Mucosa of stomach (tissue), 1 donor: ENCODE measurements around the gene FZR1.

Experiments
- H3K27me3 ChIP-seq: one replicate; pipeline ENCODE4 v1.7.0; 2013; ENCODE audit warnings: mild to moderate bottlenecking, low read length; ENCODE audit not compliant: control insufficient read depth, insufficient read depth
- H3K36me3 ChIP-seq: one replicate; pipeline ENCODE4 v1.7.0; 2013; ENCODE audit warnings: low read length; ENCODE audit not compliant: control insufficient read depth, insufficient read depth
- H3K4me1 ChIP-seq: one replicate; pipeline ENCODE4 v1.7.0; 2013; ENCODE audit warnings: mild to moderate bottlenecking, low read length; ENCODE audit not compliant: control insufficient read depth, insufficient read depth
- H3K4me3 ChIP-seq: one replicate; pipeline ENCODE4 v1.7.0; 2013; ENCODE audit warnings: low read length
- H3K9ac ChIP-seq: one replicate; pipeline ENCODE4 v1.7.0; 2013; ENCODE audit warnings: mild to moderate bottlenecking, low read length, moderate library complexity
- H3K9me3 ChIP-seq: one replicate; pipeline ENCODE4 v1.7.0; 2013; ENCODE audit warnings: mild to moderate bottlenecking, low read length, moderate library complexity; ENCODE audit not compliant: control insufficient read depth
- donor health status: Pancreatic carcinoma.

The FZR1 gene

DNA sequence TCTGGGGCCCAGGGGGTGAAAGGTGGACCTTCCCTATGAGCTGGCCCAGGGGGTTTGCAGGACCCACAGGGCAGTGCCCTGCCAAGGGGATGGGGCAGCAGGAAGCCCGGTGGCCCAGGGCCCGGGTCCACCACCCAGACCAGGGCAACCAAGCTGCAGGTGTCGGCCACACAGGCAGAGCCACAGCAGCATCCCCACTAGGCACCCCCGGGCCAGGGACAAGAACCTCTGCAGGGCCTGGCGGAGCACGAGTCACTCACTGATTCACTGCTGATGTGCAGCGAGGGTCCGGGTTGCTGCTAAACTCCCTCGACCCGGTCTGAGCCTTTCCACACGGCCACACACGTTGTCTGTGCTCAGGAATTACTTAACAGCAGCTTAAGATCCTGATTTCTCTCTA, 8.8 kb downstream of the FZR1 start:
- Histone ChIP-seq H3K36me3 (no peaks in the 10 kb centered on the region), H3K4me3 (no peak overlapping the region), H3K9me3 (no peaks in the 10 kb centered on the region), H3K9ac (no peak overlapping the region), H3K4me1 (peaks cover 17% of the 10 kb centered on the region), H3K27me3 (no peaks in the 10 kb centered on the region)

DNA sequence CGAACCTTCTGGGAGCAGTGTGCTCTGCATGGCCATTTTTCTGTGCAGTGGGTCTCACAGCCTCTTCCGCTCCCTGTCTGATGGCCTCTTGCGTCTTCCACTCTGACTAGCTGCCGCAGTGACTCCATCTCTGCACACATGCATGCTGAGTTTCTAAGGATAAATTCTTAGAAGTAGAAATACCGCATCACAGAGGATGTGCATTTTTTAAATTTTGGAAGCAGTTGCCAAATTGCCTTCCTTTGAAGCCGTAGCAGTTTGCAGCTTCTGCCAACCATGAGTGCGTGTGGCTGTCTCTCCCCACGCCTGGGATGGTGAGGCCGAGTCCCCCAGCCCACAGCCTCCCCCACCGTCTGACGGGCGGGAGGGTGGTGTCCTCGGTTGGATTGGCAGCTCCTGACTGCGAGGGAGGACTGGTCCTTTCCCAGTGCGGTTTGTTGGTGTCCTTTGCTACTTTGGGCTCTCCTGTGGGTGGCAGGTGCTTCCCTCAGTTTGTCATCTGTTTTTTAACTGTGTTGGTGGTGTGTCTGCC, 9.8 kb downstream of the FZR1 start:
- Histone ChIP-seq H3K36me3 (no peaks in the 10 kb centered on the region), H3K4me1 (peaks cover 22% of the 10 kb centered on the region), H3K27me3 (no peaks in the 10 kb centered on the region), H3K9me3 (no peaks in the 10 kb centered on the region), H3K9ac (no peak overlapping the region), H3K4me3 (no peak overlapping the region)

DNA sequence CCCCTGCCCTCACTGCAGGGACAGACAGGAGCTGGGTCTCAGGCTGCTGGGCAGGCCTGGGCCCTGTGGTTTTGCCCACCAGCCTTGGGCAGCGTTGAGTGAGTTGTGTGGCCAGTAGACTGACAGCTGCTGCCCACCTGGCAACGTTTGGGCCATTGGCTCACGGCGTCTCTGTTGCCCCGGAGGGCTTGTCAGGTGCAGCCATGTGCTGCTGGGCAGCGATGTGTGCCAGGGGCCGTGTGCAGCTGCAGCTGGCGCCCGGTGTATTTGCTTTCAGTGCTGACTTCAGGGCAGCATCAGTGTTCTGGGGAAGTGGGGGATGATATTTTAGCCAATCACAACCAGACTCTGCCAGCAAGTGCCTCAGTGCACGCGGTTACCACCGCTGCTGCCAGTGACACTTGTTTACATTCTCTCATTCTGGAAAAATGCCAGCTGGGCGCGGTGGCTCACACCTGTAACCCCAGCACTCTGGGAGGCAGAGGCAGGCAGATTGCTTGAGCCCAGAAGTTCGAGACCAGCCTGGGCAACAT, 10.6 kb downstream of the FZR1 start:
- Histone ChIP-seq H3K9ac (no peak overlapping the region), H3K27me3 (no peaks in the 10 kb centered on the region), H3K4me3 (no peak overlapping the region), H3K36me3 (no peaks in the 10 kb centered on the region), H3K9me3 (no peaks in the 10 kb centered on the region), H3K4me1 (peaks cover 23% of the 10 kb centered on the region)

DNA sequence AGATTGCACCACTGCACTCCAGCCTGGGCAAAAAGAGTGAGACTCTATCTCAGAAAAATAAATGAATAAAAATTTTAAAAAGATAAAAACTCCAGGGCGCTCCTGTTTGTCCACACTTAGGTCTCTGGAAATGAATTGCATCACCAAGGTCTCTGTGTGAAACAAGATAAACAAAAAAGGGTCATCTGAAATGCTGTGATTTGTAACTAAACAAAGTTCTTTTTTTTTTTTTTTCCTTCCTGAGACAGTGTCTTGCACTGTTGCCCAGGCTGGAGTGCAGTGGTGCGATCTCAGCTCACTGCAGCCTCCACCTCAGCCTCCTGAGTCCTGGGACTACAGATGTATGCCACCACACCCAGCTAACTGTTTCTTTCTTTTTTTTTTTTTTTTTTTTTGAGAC, 11.5 kb downstream of the FZR1 start:
- Histone ChIP-seq H3K4me1 (peaks cover 22% of the 10 kb centered on the region), H3K36me3 (no peaks in the 10 kb centered on the region), H3K4me3 (no peak overlapping the region), H3K9ac (no peak overlapping the region), H3K9me3 (no peaks in the 10 kb centered on the region), H3K27me3 (no peaks in the 10 kb centered on the region)

DNA sequence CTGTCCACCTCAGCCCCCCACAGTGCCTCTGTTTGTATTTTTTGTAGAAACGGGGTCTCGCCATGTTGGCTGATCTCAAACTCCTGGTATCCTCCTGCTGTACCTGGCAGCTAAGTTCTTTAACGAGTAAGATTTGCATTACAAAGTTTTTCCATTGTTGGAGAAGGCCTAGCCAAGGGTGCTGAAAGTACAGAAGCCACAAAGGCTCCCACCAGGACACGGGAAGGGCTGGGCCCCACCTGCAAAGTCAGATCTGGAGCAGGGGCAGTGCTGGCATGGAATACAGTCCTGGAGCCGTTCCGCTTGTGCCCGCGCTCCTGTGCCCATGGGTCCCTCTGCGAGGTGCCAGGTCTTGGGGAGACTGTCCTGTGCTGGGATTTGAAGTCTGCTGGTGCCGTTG, 12.1 kb downstream of the FZR1 start:
- Histone ChIP-seq H3K4me1 (peaks cover 22% of the 10 kb centered on the region), H3K9ac (no peak overlapping the region), H3K27me3 (no peaks in the 10 kb centered on the region), H3K36me3 (no peaks in the 10 kb centered on the region), H3K9me3 (no peaks in the 10 kb centered on the region), H3K4me3 (no peak overlapping the region)

DNA sequence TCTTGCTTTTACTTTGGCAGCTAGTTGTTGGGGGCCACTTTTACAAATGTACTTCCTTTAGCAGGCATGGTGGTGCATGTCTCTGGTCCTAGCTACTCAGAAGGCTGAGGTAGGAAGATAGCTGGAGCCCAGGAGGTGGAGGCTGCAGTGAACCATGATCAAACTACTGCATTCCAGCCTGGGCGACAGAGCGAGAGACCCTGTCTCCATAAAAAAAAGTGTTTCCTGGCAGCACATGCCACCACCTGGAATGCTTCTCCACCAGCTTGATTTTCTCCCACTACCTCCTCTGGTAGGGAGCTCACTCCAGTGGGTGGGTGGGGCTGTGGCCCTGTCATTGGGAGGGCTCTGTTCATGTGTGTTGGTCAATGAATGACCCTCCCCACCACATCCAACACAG, 12.5 kb downstream of the FZR1 start:
- no peak overlapping the region for H3K9ac ChIP-seq
- H3K27me3 ChIP-seq = no peaks in the 10 kb centered on the region
- peaks cover 22% of the 10 kb centered on the region for H3K4me1 ChIP-seq
- H3K4me3 ChIP-seq = no peak overlapping the region
- no peaks in the 10 kb centered on the region for H3K36me3 ChIP-seq
- no peaks in the 10 kb centered on the region for H3K9me3 ChIP-seq

DNA sequence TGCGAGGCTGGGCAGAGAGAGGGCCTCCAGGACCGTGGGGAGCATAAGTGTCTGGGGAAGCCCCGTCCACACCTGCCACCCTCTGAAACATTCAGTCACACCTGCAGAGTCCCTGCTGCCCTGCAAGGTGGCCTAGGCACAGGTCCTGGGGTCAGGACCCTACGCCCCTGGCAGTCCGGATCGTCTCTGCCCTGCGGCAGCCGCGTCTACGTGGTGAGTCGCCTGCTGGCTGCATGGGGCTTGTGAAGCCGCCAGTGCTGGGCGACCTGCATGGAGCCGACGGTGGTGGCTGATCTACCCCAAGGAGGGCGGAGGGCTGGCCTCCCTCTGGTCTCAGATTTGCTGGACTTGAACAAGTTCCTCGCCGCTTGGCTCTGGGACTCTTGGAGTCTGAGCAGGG, 13.0 kb downstream of the FZR1 start:
- H3K4me1 ChIP-seq = peaks cover 22% of the 10 kb centered on the region
- no peaks in the 10 kb centered on the region for H3K36me3 ChIP-seq
- H3K27me3 ChIP-seq = no peaks in the 10 kb centered on the region
- H3K9ac ChIP-seq = no peak overlapping the region
- H3K4me3 ChIP-seq = no peak overlapping the region
- H3K9me3 ChIP-seq = no peaks in the 10 kb centered on the region

DNA sequence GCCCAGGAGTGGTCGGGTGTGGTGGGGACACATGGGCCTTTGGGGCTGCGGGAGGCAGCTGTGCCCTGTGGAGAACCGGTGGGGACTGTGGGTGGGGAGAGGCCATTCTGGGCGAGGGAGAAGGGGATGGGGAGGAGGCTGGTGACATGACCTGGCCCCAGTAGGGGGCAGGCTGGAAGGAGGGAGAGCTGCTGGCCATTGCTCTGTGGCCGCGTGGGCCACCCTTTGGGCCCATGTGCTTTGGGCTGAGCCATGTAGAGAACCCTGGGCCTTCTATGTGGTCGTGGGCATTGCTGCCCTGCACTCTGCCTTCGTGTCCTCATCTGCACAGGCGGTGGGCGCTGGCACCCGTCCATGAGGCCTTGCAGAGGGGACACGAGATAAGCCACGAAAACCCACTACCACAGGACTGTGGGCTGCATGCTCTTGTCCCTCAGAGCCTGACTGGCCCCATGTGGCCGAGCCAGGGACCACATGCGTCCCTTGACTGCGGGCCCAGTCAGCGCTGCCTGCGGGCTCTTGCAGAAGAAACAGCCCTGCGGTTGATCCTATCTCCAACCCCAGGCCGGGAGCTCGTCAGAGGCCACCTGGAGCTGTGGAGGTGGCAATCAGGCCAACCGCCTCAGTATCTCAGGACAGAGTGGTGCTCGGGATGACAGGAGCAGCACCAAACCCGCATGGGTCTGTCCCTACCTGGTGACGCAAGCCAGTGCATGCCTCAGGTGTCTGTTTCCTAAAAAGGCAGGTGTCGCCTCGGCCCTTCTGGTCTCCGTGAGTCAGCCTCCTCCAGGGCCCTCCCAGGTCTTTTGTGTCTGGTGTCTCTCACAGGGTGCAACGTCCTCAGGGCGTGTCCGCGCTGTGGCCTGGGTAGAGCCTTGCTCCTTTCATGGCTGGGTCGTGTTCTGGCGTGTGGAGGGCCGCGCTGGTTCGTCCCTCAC, 14.3 kb downstream of the FZR1 start:
- no peaks in the 10 kb centered on the region for H3K36me3 ChIP-seq
- H3K4me3 ChIP-seq = no peak overlapping the region

DNA sequence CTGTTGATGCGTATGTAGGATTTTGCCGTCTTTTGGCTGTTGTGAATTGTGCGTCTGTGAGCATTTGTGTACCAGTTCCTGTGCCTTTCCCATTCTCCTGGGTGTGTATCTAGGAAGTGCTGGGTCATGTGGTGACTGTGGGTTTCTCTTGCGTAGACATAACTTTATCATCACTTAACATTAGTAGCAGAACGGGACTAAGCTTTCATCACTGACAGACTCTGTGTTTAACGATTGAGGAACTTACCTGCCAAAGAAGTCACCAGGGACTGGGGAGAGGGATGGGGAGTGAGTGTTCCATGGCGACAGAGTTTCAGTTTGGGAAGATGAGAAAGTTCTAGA, 15.0 kb downstream of the FZR1 start:
- Histone ChIP-seq H3K9ac (no peak overlapping the region), H3K4me1 (peaks cover 20% of the 10 kb centered on the region), H3K9me3 (no peaks in the 10 kb centered on the region), H3K4me3 (no peak overlapping the region), H3K27me3 (no peaks in the 10 kb centered on the region), H3K36me3 (no peaks in the 10 kb centered on the region)

More for the DNA sequence above, 14.3 kb downstream of the FZR1 start:
- Histone ChIP-seq H3K9ac (no peak overlapping the region), H3K9me3 (no peaks in the 10 kb centered on the region), H3K4me1 (peaks cover 22% of the 10 kb centered on the region), H3K27me3 (no peaks in the 10 kb centered on the region)

DNA sequence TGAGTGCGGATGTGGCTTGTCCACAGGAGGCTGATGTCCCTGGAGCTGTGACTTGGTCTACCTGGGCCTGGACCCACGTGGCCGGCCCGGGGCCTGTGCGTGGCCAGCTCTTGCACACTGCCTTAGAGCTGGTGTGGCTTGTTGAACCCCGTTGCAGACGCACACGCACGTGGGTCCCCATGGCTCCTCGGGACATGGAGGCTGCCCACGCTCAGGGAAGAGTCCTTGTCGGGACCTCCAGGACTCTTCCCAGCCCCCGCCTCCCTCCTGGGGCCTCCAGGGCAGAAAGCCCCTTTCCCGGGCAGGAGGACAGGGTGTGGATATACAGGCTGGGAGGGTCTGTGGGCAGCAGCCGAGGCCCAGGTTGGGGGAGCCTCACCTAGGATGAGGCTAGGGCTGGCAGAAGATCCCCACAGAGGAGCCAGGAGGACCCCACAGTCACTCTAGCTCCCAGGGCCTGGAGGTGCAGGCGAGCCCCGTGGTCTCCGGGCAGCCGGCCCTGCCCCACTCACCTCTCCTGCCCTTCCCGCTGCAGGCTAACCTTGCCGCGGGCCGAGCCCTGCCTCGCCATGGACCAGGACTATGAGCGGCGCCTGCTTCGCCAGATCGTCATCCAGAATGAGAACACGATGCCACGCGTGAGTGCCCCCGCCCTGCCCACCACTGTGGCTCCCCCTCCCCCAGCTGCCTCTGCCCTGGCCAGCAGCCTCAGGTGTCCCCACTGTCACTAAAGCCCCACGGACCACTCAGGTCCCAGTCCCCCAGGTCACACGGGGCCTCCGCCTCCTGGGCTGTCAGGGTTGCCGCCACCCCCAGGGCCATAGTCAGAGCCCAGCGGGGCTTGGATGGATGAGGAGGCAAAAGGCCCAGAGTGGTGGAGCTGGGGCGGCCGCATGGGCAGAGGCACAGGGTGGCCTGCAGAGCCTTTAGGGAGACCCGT, 16.6 kb downstream of the FZR1 start:
- Histone ChIP-seq H3K4me3 (no peak overlapping the region), H3K4me1 (peaks cover 9% of the 10 kb centered on the region), H3K9ac (no peak overlapping the region), H3K27me3 (no peaks in the 10 kb centered on the region), H3K36me3 (peaks cover 10% of the 10 kb centered on the region), H3K9me3 (no peaks in the 10 kb centered on the region)

DNA sequence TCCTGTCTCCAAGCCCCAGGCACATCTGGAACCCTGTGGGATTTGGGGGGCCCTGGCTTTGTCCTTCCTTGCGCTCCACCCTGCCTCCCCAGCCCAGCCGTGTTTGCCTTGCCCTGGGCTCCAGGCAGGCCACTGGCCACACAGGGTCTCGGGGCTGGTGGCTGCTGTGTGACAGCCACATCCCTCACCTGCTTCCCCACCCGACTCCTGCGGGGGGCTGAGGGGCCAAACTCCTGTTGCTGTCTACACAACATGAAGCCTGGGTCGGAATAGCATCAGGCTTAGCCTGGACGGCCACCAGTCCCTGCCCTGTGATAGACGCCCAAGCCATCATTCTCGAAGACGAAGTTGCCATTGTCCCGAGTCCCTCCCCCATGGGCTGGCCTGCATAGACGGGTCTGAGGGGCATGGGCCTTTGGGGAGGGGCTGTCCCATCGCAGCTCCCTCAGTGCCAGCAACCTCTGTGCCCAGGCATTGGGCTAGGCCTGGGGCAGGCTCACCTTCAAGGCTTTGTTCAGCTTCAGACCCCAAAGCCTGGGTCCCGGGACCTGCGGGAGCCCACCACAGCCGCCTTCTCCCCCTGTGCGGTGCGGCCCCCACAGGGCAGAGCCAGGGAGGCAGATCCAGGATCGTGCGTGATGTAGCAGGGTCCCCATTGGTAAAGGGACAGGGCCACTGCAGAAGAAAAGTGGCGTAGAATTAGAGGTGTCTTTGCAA, 17.4 kb downstream of the FZR1 start:
- Histone ChIP-seq H3K9me3 (no peaks in the 10 kb centered on the region), H3K9ac (no peak overlapping the region), H3K27me3 (no peaks in the 10 kb centered on the region), H3K4me1 (peaks cover 9% of the 10 kb centered on the region), H3K4me3 (no peak overlapping the region), H3K36me3 (peaks cover 10% of the 10 kb centered on the region)
